HepG2 (cell line): ENCODE data around the gene RDH11.

Source experiments
- PCBP1 ChIP-seq: fragments of 200-400 bp; formaldehyde crosslinking; IDR thresholded peaks from 2 replicates; pipeline ENCODE4 v1.6.1; 2017; ENCODE audit warnings: mild to moderate bottlenecking, low read depth, low read length, borderline replicate concordance
- POLR2AphosphoS5 ChIP-seq: IDR thresholded peaks from 2 replicates; pipeline ENCODE4 v1.6.1; 2012; ENCODE audit warnings: low read depth, low read length
- RFXANK ChIP-seq: IDR thresholded peaks from 2 replicates; pipeline ENCODE4 v1.6.1; 2016

- TF ChIP-seq RFXANK (no peak), PCBP1 (no peak), POLR2AphosphoS5 (no peak)
Observed at GRCh38 chr14:67733616-67734015, 38.1 kb upstream of the RDH11 start.
